ENCODE data around the gene SYT7.
"Not testable (repeated sequence)": the region's sequence is repeated elsewhere in the genome, so short reads cannot be mapped to it uniquely, and the experiment has no call there.

The SYT7 gene

DNA sequence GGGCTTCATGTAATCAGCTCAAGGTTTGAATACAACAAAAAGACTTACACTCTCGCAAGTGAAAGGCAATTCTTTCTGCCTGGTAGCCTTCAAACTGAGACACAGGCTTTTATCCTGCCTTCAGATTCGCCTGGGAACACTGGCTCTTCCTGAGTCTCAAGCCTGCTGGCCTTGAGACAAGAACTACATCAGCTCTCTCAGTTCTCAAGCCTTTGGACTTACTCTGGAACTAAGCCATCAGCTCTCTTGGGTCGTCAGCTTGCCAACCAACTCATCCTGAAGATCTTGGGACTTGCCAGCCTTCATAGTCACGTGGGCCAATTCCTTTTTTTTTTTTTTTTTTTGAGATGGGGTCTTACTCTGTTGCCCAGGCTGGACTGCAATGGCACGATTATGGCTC lies 108.0 kb downstream of the SYT7 start:
- DNase-seq, result no peak

DNA sequence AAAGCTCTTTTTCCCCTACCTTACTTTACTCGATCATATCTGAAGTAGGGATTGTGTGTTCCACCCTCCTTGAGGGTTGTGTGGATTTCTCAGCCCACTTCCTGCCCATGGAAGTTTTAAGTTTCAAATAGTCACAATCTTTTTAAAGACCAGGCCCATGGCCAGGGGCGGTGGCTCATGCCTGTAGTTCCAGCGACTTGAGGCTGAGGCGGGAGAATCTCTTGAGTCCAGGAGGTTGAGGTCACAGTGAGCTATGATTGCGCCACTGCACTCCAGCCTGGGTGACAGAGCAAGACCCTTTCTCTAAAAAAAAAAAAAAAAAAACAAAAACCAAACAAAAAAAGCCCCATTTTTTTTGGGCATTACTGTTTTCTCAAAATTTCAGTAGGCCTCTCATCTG lies 108.6 kb downstream of the SYT7 start:
- no peak for DNase-seq

DNA sequence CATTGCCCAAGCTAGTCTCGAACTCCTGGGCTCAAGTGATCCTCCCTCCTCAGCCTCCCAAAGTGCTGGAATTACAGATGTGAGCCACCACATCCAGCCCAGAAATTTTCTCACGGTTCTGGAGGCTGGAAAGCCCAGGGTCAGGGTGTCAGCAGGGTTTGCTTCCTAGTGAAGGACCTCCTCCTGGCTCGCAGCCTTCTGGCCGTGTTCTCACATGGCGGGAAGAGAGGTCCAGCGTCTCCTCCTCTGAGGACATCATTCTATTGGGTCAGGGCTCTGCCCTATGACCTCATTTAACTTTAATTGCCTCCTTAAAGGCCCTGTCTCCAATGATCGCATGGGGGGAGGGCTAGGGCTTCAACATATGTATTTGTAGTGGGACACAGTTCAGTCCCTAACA lies 112.9 kb downstream of the SYT7 start:
- no peak for DNase-seq

DNA sequence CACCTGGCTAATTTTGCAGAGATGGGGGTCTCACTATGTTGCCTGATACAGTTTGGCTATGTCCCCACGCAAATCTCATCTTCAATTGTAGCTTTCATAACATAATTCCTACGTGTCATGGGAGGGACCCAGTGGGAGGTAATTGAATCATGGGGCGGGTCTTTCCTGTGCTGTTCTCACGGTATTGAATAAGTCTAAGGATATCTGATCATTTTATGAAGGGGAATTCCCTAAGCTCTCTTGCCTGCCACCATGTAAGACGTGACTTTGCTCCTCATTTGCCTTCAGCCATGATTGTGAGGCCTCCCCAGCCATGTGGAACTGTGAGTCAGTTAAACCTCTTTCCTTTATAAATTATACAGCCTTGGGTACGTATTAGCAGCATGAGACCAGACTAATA lies 113.3 kb downstream of the SYT7 start:
- DNase-seq, result not testable (repeated sequence)
